ENCODE results near the gene SH3TC1.
A peak's percentile ranks its signal among the peaks of the same experiment; 100 is the strongest.

Gene SH3TC1

GRCh38 chr4:8163436-8164193 lies 35.5 kb upstream of the SH3TC1 start:
- FAIRE-seq = no peak
- no peak for DNase-seq (ENCODE audit: low spot score)

GRCh38 chr4:8164194-8164565 lies 34.9 kb upstream of the SH3TC1 start:
- DNase-seq (ENCODE audit: low spot score) = no peak
- no peak for FAIRE-seq

GRCh38 chr4:8164687-8165086 lies 34.4 kb upstream of the SH3TC1 start:
- DNase-seq (ENCODE audit: low spot score) (no peak), FAIRE-seq (no peak)

GRCh38 chr4:8165374-8165896 lies 33.7 kb upstream of the SH3TC1 start:
- FAIRE-seq = no peak

GRCh38 chr4:8167291-8167690 lies 31.8 kb upstream of the SH3TC1 start:
- DNase-seq (ENCODE audit: low spot score) (no peak), FAIRE-seq (no peak)

More at GRCh38 chr4:8165374-8165896, 33.7 kb upstream of the SH3TC1 start:
- no peak for DNase-seq (ENCODE audit: low spot score)

GRCh38 chr4:8167815-8168214 lies 31.3 kb upstream of the SH3TC1 start:
- no peak for DNase-seq (ENCODE audit: low spot score)
- no peak for FAIRE-seq

GRCh38 chr4:8168232-8168631 lies 30.9 kb upstream of the SH3TC1 start:
- DNase-seq (ENCODE audit: low spot score) = no peak
- FAIRE-seq = no peak

GRCh38 chr4:8168832-8169598 lies 30.1 kb upstream of the SH3TC1 start:
- DNase-seq (ENCODE audit: low spot score) (no peak), FAIRE-seq (no peak)

- FAIRE-seq (no peak), DNase-seq (ENCODE audit: low spot score) (no peak)
Observed at GRCh38 chr4:8169763-8170162, 29.3 kb upstream of the SH3TC1 start.

- FAIRE-seq (no peak), DNase-seq (ENCODE audit: low spot score) (no peak)
Observed at GRCh38 chr4:8170341-8170740, 28.7 kb upstream of the SH3TC1 start.

- no peak for DNase-seq (ENCODE audit: low spot score)
- no peak for FAIRE-seq
Observed at GRCh38 chr4:8171266-8171665, 27.8 kb upstream of the SH3TC1 start.

- DNase-seq (ENCODE audit: low spot score) (no peak), FAIRE-seq (no peak)
Observed at GRCh38 chr4:8171984-8172924, 26.8 kb upstream of the SH3TC1 start.

- FAIRE-seq (no peak), DNase-seq (ENCODE audit: low spot score) (peak; percentile 31)
Observed at GRCh38 chr4:8173492-8174242, 25.4 kb upstream of the SH3TC1 start.

- DNase-seq (ENCODE audit: low spot score) (no peak), FAIRE-seq (no peak)
Observed at GRCh38 chr4:8174970-8175369, 24.1 kb upstream of the SH3TC1 start.

GRCh38 chr4:8175686-8176085 lies 23.4 kb upstream of the SH3TC1 start:
- no peak for FAIRE-seq
- DNase-seq (ENCODE audit: low spot score) = no peak

GRCh38 chr4:8176547-8177399 lies 22.3 kb upstream of the SH3TC1 start:
- peak; percentile 50 for DNase-seq (ENCODE audit: low spot score)
- no peak for FAIRE-seq

GRCh38 chr4:8177552-8177951 lies 21.5 kb upstream of the SH3TC1 start:
- FAIRE-seq (no peak), DNase-seq (ENCODE audit: low spot score) (no peak)

- FAIRE-seq (no peak), DNase-seq (ENCODE audit: low spot score) (no peak)
Observed at GRCh38 chr4:8177956-8178355, 21.1 kb upstream of the SH3TC1 start.

- no peak for FAIRE-seq
- DNase-seq (ENCODE audit: low spot score) = no peak
Observed at GRCh38 chr4:8179074-8179473, 20.0 kb upstream of the SH3TC1 start.

- FAIRE-seq = no peak
- DNase-seq (ENCODE audit: low spot score) = no peak
Observed at GRCh38 chr4:8179771-8180170, 19.3 kb upstream of the SH3TC1 start.
